GM18517 (cell line): Measurements from ENCODE around the gene RPL11.
"Not testable (repeated sequence)": the region's sequence is repeated elsewhere in the genome, so short reads cannot be mapped to it uniquely, and the experiment has no call there.

Experiments
- ATAC-seq: cut with Tn5 transposase; IDR thresholded peaks from one replicate; pipeline ENCODE4 v1.9.1; 2021; ENCODE audit warnings: mild to moderate bottlenecking, moderate library complexity; ENCODE audit not compliant: unreplicated experiment

Gene RPL11

GRCh38 chr1:23691499-23692307, at the start of gene RPL11:
TSS of gene RPL11 (plus strand) at chr1:23691806. CDS start at chr1:23691824, 18 bp downstream.
- peak; percentile 91 for ATAC-seq

DNA sequence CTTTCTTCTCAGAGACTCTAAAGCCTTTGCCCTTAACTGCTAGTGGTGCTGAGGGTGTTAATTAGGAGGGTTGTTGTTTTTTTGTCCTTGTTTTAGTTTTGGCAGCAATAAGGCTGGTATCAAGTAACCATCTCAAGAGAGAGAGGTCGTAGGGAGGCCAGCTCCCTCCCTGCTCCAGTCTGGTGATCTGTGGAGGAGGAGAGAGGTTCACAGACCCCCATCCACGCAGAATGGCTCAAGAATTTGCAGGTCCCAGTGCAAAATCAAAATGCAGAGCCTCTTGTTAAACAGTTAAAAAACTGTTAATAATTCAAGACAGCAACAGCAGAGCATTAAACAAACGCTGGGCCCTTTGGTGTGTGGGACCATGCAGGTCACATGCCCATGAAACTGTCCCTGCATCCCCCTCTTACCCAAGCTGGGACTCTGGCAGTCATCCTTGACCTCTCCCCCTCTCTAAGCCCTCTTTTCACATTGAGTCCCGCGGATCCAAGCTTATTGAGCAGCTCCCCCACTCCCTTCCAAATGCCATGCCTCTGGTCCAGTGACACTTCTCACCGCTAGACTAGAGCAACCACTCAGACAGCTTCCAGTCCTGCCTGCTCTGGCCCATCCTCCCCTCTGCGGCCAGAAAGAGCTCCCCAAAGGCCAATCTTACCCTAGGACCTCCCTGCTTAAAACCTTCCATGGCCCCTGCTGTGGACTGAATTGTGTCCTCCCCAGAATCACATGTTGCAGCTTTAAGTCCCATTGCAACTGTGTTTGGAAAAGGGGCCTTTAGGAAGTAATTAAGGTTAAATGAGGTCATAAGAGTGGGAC, 47.7 kb upstream of the RPL11 start:
- no peak for ATAC-seq

DNA sequence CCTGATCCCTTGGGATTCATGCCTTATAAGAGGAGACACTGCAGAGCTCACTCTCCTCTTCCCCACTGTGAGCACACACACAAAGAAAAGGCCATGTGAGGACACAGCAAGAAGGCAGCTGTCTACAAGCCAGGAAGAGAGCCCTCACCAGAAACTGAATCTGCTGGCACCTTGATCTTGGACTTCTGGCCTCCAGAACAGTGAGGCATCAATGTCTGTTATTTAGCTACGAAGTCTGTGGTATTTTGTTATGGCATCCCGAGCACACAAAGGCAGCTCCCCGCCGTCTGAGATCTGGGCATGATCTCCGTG, 47.1 kb upstream of the RPL11 start:
- no peak for ATAC-seq

DNA sequence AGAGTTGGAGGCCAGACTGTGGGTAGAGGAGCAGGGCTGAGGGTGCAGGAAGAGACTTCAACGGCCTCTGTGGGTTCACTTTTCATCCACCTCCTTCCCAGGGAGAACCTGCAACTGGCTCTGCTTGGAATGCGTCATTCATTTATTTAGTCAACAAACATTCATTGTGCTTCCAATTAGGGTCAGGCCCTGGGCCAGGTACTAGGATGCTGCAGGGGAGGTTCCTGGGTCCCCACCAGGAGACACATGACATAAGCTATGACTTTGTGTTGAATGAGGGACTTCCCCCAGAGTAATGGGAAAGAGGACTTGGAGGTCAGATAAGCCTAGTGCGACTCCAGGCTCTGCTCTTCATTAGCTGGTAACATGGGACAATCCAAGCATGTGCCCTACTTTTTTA, 46.3 kb upstream of the RPL11 start:
- ATAC-seq: no peak

- ATAC-seq: no peak
Observed at GRCh38 chr1:23646091-23646490, 45.5 kb upstream of the RPL11 start.

DNA sequence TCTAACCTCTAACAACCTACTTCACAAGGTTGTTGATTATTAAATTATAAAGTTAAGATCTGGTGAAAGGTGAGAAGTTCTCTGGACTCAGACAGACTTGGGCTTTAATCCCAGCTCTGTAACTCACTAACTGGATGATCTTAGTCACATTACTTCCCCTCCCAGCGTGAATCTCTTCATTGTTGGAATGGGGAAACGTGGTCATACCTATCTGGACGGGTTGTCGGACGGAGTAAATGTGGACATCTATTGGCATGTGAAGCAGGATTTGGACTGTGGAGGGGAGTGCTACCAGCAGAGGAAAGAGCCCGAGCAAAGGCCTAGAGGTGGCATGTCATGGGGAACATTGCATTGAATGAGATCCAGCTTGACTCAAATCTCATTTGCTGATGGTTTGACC, 45.1 kb upstream of the RPL11 start:
- no peak for ATAC-seq

- ATAC-seq: no peak
Observed at GRCh38 chr1:23648576-23648975, 43.0 kb upstream of the RPL11 start.

GRCh38 chr1:23649157-23649556, 42.4 kb upstream of the RPL11 start:
- not testable (repeated sequence) for ATAC-seq

DNA sequence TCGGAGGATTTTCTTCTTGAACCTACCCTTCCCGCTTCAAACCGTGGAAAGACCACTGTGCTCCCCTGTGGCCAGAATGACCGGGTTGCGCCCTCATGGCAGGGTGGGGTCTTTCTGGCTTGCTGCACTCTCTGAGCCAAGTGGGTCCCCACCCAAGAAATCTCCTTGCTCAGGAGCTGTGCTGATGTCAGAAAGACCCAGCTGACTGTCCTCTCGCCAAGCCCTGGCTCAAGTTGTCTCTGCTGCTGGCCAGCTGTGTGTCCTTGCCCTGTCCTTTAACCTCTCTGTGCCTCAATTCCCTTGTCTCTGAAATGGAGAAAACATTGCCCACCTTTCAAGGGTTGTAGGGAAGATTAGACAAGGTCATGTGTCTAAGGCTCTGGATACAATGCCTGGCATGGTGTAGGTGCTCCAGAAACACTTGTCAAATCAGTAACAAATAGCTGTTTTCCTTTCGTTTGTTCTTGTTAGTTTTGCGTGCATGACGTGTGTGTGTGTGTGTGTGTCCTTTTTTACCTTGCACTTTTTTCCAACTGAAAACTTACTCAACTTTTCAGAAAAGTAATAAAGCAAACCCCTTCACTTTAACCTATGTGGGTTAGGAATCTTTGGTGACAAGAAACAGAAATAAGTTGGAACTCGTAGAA, 41.1 kb upstream of the RPL11 start:
- ATAC-seq: no peak

- no peak for ATAC-seq
Observed at GRCh38 chr1:23651069-23651808, 40.4 kb upstream of the RPL11 start.

- no peak for ATAC-seq
Observed at GRCh38 chr1:23657659-23658275, 33.8 kb upstream of the RPL11 start.

DNA sequence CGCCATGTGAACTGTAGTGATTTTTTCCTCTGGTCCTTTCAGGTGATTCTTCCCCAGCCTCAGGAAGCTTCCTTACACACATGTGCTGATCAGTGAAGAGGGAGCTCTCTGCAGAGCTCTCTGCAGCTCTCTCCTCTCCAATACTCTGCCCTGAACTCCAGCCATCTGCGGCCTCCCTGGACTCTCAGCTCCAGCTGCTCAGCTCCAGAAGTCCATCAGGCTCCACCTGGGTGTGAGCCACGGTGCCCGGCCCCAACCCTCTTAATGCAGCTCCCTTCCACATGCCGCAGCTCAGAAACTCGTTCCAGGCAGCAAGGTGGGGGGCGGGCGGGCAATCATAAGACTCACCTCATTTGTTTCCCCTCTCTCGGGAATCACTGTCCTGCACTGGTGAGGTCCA, 30.9 kb upstream of the RPL11 start:
- no peak for ATAC-seq

- no peak for ATAC-seq
Observed at GRCh38 chr1:23661887-23662286, 29.7 kb upstream of the RPL11 start.

DNA sequence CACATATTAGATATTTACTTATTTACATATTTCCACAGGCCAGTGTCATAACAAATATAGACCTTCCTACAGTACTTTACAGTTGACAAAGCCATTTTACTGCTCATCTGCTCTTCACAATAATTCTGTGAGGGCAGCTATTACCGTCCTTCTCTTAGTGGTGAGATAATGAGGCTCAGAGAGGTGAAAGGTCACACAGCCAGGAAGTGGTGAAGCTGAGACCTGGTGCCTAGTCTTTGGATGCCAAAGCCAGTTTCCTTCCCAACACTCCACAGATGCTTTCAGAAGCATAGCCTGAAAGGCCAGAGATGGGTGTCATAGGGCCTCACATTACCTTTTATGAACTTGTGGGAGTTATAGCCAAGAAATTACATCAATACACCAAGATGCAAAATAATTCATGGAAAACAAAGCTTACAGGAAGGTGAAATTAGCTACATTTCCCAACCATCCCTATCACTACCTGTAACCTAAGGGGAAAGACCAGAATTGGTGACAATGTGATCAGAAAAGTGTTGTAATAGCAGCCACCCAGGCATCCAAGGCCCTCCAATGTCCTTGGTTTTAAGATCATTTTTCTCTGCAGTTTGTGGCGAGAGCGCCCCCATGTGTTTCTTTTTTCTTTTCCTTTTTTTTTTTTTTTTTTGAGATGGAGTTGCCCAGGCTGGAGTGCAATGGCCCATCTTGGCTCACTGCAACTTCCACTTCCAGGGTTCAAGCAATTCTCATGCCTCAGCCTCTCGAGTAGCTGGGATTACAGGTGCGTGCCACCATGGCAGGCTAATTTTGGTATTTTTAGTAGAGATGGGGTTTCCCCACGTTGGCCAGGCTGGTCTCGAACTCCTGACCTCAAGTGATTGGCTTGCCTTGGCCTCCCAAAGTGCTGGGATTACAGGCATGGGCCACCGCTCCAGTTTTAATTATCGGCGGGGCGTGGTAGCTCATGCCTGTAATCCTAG, 26.5 kb upstream of the RPL11 start:
- no peak for ATAC-seq

DNA sequence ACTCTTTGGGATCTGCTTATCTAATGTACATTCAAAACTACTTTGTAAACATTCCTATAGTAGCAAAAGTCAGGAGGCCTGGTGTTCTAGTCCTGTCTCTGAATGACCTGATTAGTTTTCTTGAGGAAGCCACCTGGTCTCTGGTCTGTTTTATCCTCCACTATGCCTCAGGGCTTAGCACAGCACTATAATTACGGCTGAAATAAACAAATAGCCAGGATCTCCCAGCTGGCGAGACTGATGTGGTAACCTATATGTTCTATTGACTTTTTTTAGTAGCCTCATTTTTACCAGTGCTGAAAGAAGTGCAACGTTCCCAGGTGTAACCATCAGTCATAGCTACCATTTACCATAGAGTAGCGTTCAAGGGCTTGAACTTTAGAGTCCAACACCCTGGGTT, 24.2 kb upstream of the RPL11 start:
- no peak for ATAC-seq

DNA sequence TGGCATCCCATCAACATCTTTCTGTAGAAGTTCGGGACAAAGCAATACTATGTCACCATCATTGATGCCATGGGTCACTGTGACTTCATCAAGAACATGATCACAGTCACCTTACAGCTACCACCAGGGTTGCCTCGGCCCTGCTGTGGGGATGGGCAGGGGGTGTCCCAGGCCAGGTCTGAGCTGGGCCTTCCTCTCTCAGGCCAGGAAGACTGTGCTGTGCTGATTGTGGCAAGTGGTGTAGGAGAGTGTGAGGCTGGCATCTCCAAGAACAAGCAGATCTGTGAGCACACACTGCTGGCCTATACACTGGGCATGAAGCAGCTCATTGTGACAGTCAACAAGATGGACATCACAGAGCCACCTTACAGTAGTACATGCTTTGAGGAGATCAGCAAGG, 20.9 kb upstream of the RPL11 start:
- no peak for ATAC-seq

- no peak for ATAC-seq
Observed at GRCh38 chr1:23673086-23673813, 18.4 kb upstream of the RPL11 start.

GRCh38 chr1:23679815-23680214, 11.8 kb upstream of the RPL11 start:
- no peak for ATAC-seq

DNA sequence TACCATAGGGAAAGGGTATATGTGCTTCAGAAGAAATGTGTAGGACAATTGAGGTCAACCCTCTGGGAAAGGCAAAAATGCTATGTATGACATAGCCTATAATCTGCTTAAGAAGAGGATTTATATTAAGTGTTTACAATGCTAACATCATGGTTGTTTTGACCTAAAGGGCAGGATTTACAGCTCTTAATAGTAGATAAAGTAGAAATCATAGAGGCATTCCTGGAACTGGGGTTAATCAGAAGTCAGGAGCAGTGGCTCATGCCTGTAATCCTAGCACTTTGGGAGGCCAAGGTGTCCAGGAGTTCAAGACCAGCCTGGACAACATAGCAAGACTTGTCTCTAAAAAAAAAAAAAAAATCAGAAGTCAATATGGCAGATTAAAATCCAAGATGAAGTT, 8.7 kb upstream of the RPL11 start:
- no peak for ATAC-seq
